OCI-LY7 (cell line): ENCODE data around the gene TPK1.

ENCODE experiments used
- EZH2phosphoT487 ChIP-seq: fragments of 200-600 bp; sonication (generic); IDR thresholded peaks from 2 replicates; pipeline ENCODE4 v1.6.1; 2018; ENCODE audit warnings: low read depth, borderline replicate concordance, mild to moderate bottlenecking, mixed run types, antibody characterized with exemption, low read length, moderate library complexity, mixed read lengths
- TF ChIP-seq, protein P1 (sequence below): fragments of 200-600 bp; sonication (generic); conservative IDR thresholded peaks from 2 replicates; pipeline ENCODE4 v1.5.1; 2014; ENCODE audit warnings: mild to moderate bottlenecking, antibody characterized with exemption, low read length, moderate library complexity, mixed read lengths

GRCh38 chr7:144842377-144842851 is 6.6 kb upstream of the TPK1 start:
- TF ChIP-seq, protein P1, sequence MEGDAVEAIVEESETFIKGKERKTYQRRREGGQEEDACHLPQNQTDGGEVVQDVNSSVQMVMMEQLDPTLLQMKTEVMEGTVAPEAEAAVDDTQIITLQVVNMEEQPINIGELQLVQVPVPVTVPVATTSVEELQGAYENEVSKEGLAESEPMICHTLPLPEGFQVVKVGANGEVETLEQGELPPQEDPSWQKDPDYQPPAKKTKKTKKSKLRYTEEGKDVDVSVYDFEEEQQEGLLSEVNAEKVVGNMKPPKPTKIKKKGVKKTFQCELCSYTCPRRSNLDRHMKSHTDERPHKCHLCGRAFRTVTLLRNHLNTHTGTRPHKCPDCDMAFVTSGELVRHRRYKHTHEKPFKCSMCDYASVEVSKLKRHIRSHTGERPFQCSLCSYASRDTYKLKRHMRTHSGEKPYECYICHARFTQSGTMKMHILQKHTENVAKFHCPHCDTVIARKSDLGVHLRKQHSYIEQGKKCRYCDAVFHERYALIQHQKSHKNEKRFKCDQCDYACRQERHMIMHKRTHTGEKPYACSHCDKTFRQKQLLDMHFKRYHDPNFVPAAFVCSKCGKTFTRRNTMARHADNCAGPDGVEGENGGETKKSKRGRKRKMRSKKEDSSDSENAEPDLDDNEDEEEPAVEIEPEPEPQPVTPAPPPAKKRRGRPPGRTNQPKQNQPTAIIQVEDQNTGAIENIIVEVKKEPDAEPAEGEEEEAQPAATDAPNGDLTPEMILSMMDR: no peak
- no peak for TF ChIP-seq EZH2phosphoT487
